ENCODE data around the gene TMEM234.

The TMEM234 gene

DNA sequence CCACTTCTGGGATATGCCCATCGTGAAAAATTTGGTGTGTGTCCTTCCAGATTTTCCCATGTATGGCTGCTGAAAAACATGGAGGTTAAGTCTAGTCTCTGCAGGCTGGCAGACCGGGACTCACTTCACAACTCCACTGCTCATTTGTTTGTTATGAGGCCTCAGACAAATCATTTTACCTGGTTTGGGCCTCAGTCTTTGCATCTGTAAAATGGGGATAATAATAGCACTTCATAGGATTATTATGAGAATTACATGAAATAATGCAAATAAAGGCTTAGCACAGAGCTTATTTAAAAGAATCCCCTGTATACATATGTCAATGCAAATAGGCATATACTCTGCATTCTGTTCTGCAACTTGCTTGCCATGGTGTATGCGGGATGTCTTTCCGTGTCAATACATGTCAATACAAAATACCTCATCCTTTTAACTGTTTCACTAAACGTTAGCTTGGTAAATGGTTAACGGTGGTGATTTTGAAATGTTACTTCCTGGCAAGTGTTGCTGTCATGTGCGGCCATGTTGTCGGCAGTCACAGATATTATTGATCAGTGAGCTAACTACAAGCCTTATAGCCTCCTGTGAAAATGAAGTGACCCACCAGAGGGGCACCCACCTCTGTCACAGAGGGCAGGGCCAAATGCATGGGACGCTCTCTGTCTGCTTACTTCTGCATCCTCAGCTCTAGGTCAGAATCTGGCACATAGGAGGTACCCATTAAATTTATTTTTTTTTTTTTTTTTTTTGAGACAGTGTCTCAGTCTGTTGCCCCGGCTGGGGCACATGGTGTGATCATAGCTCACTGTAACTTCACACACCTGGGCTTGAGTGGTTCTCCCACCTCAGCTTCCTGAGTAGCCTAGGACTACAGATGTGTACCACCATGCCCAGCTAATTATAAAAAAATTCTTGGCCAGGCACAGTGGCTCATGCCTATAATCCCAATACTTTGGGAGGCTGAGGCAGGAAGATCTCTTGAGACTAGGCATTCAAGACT, 33.2 kb upstream of the TMEM234 start:
- Histone ChIP-seq H4K8ac (ENCODE audit: low read length) (no peak overlapping the region), H2BK5ac (ENCODE audit: low read depth, low read length, poor library complexity, severe bottlenecking) (no peak overlapping the region), H2AFZ (ENCODE audit: low read depth, low read length) (no peak overlapping the region), H3K18ac (ENCODE audit: low read depth in 1 of 2, low read length in 2 of 2) (no peak overlapping the region), H3K4me2 (ENCODE audit: low read length, poor library complexity, severe bottlenecking) (no peak overlapping the region), H2BK15ac (ENCODE audit: low read depth, poor library complexity, severe bottlenecking) (no peak overlapping the region), H3K79me1 (replicated peaks; ENCODE audit: low read length, poor library complexity, severe bottlenecking) (no peaks in the 10 kb centered on the region), H2AK5ac (ENCODE audit: low read length, severe bottlenecking) (no peak overlapping the region), H3K9ac (ENCODE audit: low read length) (no peak overlapping the region), H4K91ac (ENCODE audit: low read length) (no peak overlapping the region), H3K23ac (ENCODE audit: low read length in 2 of 2) (no peak overlapping the region), H3K4me1 (ENCODE audit: control insufficient read depth, insufficient read depth, low read depth, low read length) (peaks cover 9% of the 10 kb centered on the region), H3K14ac (ENCODE audit: low read length in 2 of 2) (no peak overlapping the region), H3K27ac (ENCODE audit: low read length, poor library complexity, severe bottlenecking) (no peak overlapping the region), H3K4me3 (ENCODE audit: insufficient read depth in 1 of 2, low read depth in 1 of 2, low read length in 2 of 2) (no peak overlapping the region), H3K27me3 (ENCODE audit: control insufficient read depth in 1 of 2, insufficient read depth in 1 of 2, low read length in 2 of 2) (peaks cover 0 to 5% of the 10 kb centered on the region in 2 experiments), H3K4ac (ENCODE audit: low read depth in 1 of 2, low read length in 2 of 2) (no peak overlapping the region), H2BK120ac (ENCODE audit: low read depth, low read length) (no peak overlapping the region), H2BK12ac (ENCODE audit: low read length in 2 of 2) (no peak overlapping the region), H3K36me3 (ENCODE audit: control insufficient read depth in 1 of 2, insufficient read depth in 2 of 2, low read depth in 1 of 2, low read length in 2 of 2) (no peaks in the 10 kb centered on the region), H3K9me3 (ENCODE audit: control insufficient read depth, low read length) (no peaks in the 10 kb centered on the region)
- 95% methylated on average over 8 of the region's 10 CpGs for WGBS
- no peak for DNase-seq

- Histone ChIP-seq H2AK5ac (ENCODE audit: low read length, severe bottlenecking) (peak within 1 kb of the TSS; percentile 40), H3K9ac (ENCODE audit: low read length) (no peak within 1 kb of the TSS), H3K27me3 (ENCODE audit: control insufficient read depth in 1 of 2, insufficient read depth in 1 of 2, low read length in 2 of 2) (peaks cover 0 to 5% of the 10 kb centered on the region in 2 experiments), H3K4ac (ENCODE audit: low read depth in 1 of 2, low read length in 2 of 2) (no peak within 1 kb of the TSS), H3K4me3 (ENCODE audit: insufficient read depth in 1 of 2, low read depth in 1 of 2, low read length in 2 of 2) (no peak within 1 kb of the TSS), H3K23ac (ENCODE audit: low read length in 2 of 2) (no peak within 1 kb of the TSS), H3K9me3 (ENCODE audit: control insufficient read depth, low read length) (no peaks in the 10 kb centered on the region), H3K4me1 (ENCODE audit: control insufficient read depth, insufficient read depth, low read depth, low read length) (peaks cover 22% of the 10 kb centered on the region), H3K27ac (ENCODE audit: low read length, poor library complexity, severe bottlenecking) (peak within 1 kb of the TSS; percentile 25), H4K91ac (ENCODE audit: low read length) (no peak within 1 kb of the TSS), H2BK15ac (ENCODE audit: low read depth, poor library complexity, severe bottlenecking) (no peak within 1 kb of the TSS), H3K4me2 (ENCODE audit: low read length, poor library complexity, severe bottlenecking) (no peak within 1 kb of the TSS), H3K36me3 (ENCODE audit: control insufficient read depth in 1 of 2, insufficient read depth in 2 of 2, low read depth in 1 of 2, low read length in 2 of 2) (no peaks in the 10 kb centered on the region), H2BK12ac (ENCODE audit: low read length in 2 of 2) (no peak within 1 kb of the TSS), H4K8ac (ENCODE audit: low read length) (no peak within 1 kb of the TSS), H3K18ac (ENCODE audit: low read depth in 1 of 2, low read length in 2 of 2) (no peak within 1 kb of the TSS), H2BK120ac (ENCODE audit: low read depth, low read length) (no peak within 1 kb of the TSS), H3K14ac (ENCODE audit: low read length in 2 of 2) (no peak within 1 kb of the TSS), H2AFZ (ENCODE audit: low read depth, low read length) (no peak within 1 kb of the TSS), H2BK5ac (ENCODE audit: low read depth, low read length, poor library complexity, severe bottlenecking) (no peak within 1 kb of the TSS), H3K79me1 (replicated peaks; ENCODE audit: low read length, poor library complexity, severe bottlenecking) (no peaks in the 10 kb centered on the region)
- WGBS = 90% methylated on average over 24 of the region's 25 CpGs
- no peak for DNase-seq
Measured at GRCh38 chr1:32250893-32251716, 29.0 kb upstream of the TMEM234 start, which contains the start of gene LCK. Gene LCK, plus strand, starts transcription at chr1:32251265. Its CDS starts 23,065 bp downstream, at chr1:32274330.

GRCh38 chr1:32249831-32250525, 27.8 kb upstream of the TMEM234 start:
- Histone ChIP-seq H3K14ac (ENCODE audit: low read length in 2 of 2) (no peak overlapping the region), H3K27ac (ENCODE audit: low read length, poor library complexity, severe bottlenecking) (peak overlapping the region; percentile 25), H3K9ac (ENCODE audit: low read length) (no peak overlapping the region), H3K4me1 (ENCODE audit: control insufficient read depth, insufficient read depth, low read depth, low read length) (peaks cover 22% of the 10 kb centered on the region), H3K18ac (ENCODE audit: low read depth in 1 of 2, low read length in 2 of 2) (no peak overlapping the region), H3K4me3 (ENCODE audit: insufficient read depth in 1 of 2, low read depth in 1 of 2, low read length in 2 of 2) (no peak overlapping the region), H3K4me2 (ENCODE audit: low read length, poor library complexity, severe bottlenecking) (no peak overlapping the region), H4K8ac (ENCODE audit: low read length) (no peak overlapping the region), H2AK5ac (ENCODE audit: low read length, severe bottlenecking) (no peak overlapping the region), H3K9me3 (ENCODE audit: control insufficient read depth, low read length) (no peaks in the 10 kb centered on the region), H3K4ac (ENCODE audit: low read depth in 1 of 2, low read length in 2 of 2) (no peak overlapping the region), H2BK12ac (ENCODE audit: low read length in 2 of 2) (no peak overlapping the region), H3K36me3 (ENCODE audit: control insufficient read depth in 1 of 2, insufficient read depth in 2 of 2, low read depth in 1 of 2, low read length in 2 of 2) (no peaks in the 10 kb centered on the region), H4K91ac (ENCODE audit: low read length) (peak overlapping the region; percentile 4), H2AFZ (ENCODE audit: low read depth, low read length) (no peak overlapping the region), H2BK15ac (ENCODE audit: low read depth, poor library complexity, severe bottlenecking) (no peak overlapping the region), H3K23ac (ENCODE audit: low read length in 2 of 2) (no peak overlapping the region), H2BK120ac (ENCODE audit: low read depth, low read length) (no peak overlapping the region), H3K27me3 (ENCODE audit: control insufficient read depth in 1 of 2, insufficient read depth in 1 of 2, low read length in 2 of 2) (peaks cover 0 to 5% of the 10 kb centered on the region in 2 experiments), H2BK5ac (ENCODE audit: low read depth, low read length, poor library complexity, severe bottlenecking) (no peak overlapping the region), H3K79me1 (replicated peaks; ENCODE audit: low read length, poor library complexity, severe bottlenecking) (no peaks in the 10 kb centered on the region)
- WGBS = 66% methylated on average over 9 of the region's 9 CpGs
- DNase-seq = no peak

Measured in mesenchymal stem cell (in vitro differentiated cells and primary cell).